Spleen (tissue), 11 donors: ENCODE measurements around the gene RBBP8NL. TPM values are rescaled to one million over a fixed set of nuclear protein-coding genes. Genes with fewer than 3 reads are reported as not detected.
"Not testable (repeated sequence)": the region's sequence is repeated elsewhere in the genome, so short reads cannot be mapped to it uniquely, and the experiment has no call there.

Experiments
- DNase-seq: peaks from one replicate; pipeline ENCODE4 v3.0.0-alpha.2; 2020
- H3K27ac ChIP-seq, 8 donors: fragments of 200-600 bp; sonication (generic) in 7 of 8; 1 replicate in 4 of 8; 2 replicates in 4 of 8; pipeline versions ENCODE4 v1.5.0 to v1.8.0; 2016 to 2021; ENCODE audit warnings: inconsistent platforms in 4 of 8, mild to moderate bottlenecking in 4 of 8, moderate library complexity in 1 of 8
- H3K27me3 ChIP-seq, 7 donors: fragments of 200-600 bp; sonication (generic) in 6 of 7; replicated peaks in 1 of 7; 1 replicate in 4 of 7; 2 replicates in 3 of 7; pipeline versions ENCODE4 v1.5.0 to v1.8.0; 2016 to 2021; ENCODE audit warnings: inconsistent platforms in 3 of 7, mild to moderate bottlenecking in 1 of 7
- H3K36me3 ChIP-seq, 6 donors: fragments of 200-600 bp; sonication (generic) in 5 of 6; 1 replicate in 4 of 6; 2 replicates in 2 of 6; pipeline versions ENCODE4 v1.5.0 to v1.8.0; 2016 to 2021; ENCODE audit warnings: inconsistent platforms in 2 of 6
- H3K4me1 ChIP-seq, 6 donors: fragments of 200-600 bp; sonication (generic) in 5 of 6; 1 replicate in 3 of 6; 2 replicates in 3 of 6; pipeline versions ENCODE4 v1.5.0 to v1.8.0; 2016 to 2021; ENCODE audit warnings: inconsistent platforms in 3 of 6
- H3K4me3 ChIP-seq, 8 donors: fragments of 200-600 bp; sonication (generic) in 7 of 8; 1 replicate in 4 of 8; 2 replicates in 4 of 8; pipeline versions ENCODE4 v1.5.0 to v1.8.0; 2016 to 2021; ENCODE audit warnings: inconsistent platforms in 4 of 8, mild to moderate bottlenecking in 4 of 8, moderate library complexity in 2 of 8
- H3K9me3 ChIP-seq, 8 donors: fragments of 200-600 bp; sonication (generic) in 7 of 8; 1 replicate in 4 of 8; 2 replicates in 4 of 8; pipeline versions ENCODE4 v1.5.0 to v1.8.0; 2016 to 2021; ENCODE audit warnings: inconsistent platforms in 4 of 8
- POLR2A ChIP-seq, 3 donors: fragments of 450-650 bp; IDR thresholded peaks; one replicate each; pipeline ENCODE4 v1.5.1; 2017; ENCODE audit warnings: antibody characterized with exemption in 3 of 3, mild to moderate bottlenecking in 1 of 3
- POLR2AphosphoS5 ChIP-seq, 3 donors: sonication (generic); formaldehyde crosslinking; IDR thresholded peaks; one replicate each; pipeline ENCODE4 v1.5.1; 2017; ENCODE audit warnings: antibody characterized with exemption in 3 of 3
- WGBS, 5 donors: extraction: QIAGEN DNeasy Blood & Tissue Kit in 3 of 5; methylation state at CpG; one replicate each; pipeline versions ENCODE4 v1.1.5 to v1.1.7; 2013 to 2018; 5-methylcytosine and 5-hydroxymethylcytosine counted together
- intact Hi-C: fragments of 100-400 bp; cut with DNase I; formaldehyde crosslinking; loops from one replicate; pipeline ENCODE4 v1.15.0; 2023; ENCODE audit warnings: low total_unique reads
- polyA plus RNA-seq, 3 donors: library from polyadenylated mRNA; stranded (reverse); fragments of 200-250 nt; gene quantifications; one replicate each; pipeline ENCODE4 v1.2.1, GENCODE V29; 2013
- total RNA-seq, 7 donors: library from RNA; depleted of rRNA in 3 of 7; stranded (reverse); fragments of >200 nt in 3 of 7; fragmentation: NEBNext Ultra II Directional in 4 of 7; extraction: Animal tissue kit (Norgen Biotek cat#: 25700) in 4 of 7; gene quantifications; one replicate each; pipeline versions ENCODE4 v1.1.0 to v1.2.1, GENCODE V29; 2016 to 2021
- TF ChIP-seq, protein P1 (sequence below), 11 experiments: fragments of 200-600 bp in 7 of 11; fragments of 450-650 bp in 4 of 11; sonication (generic) in 4 of 11; IDR thresholded peaks in 8 of 11; conservative IDR thresholded peaks in 3 of 11; 1 replicate in 7 of 11; 2 replicates in 4 of 11; pipeline versions ENCODE4 v1.4.0 to v1.8.0; 2016 to 2021; ENCODE audit warnings: antibody characterized with exemption in 11 of 11, inconsistent platforms in 4 of 11, mild to moderate bottlenecking in 1 of 11
- donor health status: healthy with polysubstance abuse.
- donor health status: DM: no; HTN: no; CAD: no; lungs with moderate emphysema.
- donor health status: DM: no; HTN: no; CAD: no.
- donor health status: Bipolar disorder and iron deficiency.
- donor health status: healthy.
- donor health status: DM: no; HTN: no; CAD: no.
- donor health status: DM: yes; HTN: yes; CAD: no.

The RBBP8NL gene
- total and polyA plus RNA-seq, 10 donors: 0.03 TPM; not detected in 9

DNA sequence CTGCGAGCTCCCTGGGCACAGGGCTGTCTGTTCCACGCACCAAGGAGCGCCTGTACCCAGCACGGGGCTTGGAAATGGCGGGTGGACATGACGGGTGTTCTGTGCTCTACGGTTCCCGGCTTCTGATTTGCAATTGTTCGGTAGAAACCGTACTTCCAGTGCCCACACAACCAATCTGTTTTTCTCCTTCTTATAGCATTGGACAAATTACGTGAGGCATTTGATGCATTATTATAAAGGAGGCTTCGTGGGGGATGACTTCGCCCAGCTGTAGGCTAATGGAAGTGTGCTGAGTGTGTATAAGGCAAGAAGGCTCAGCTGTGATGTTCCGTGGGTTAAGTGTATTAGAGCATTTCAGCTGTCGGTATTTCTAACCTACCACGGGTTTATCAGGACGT, 50.3 kb downstream of the RBBP8NL start:
- intact Hi-C loops: no loop called here
- H3K27ac ChIP-seq: peak overlapping the region in 4 of 8 donors; percentile 49 to 72 (median 54)

DNA sequence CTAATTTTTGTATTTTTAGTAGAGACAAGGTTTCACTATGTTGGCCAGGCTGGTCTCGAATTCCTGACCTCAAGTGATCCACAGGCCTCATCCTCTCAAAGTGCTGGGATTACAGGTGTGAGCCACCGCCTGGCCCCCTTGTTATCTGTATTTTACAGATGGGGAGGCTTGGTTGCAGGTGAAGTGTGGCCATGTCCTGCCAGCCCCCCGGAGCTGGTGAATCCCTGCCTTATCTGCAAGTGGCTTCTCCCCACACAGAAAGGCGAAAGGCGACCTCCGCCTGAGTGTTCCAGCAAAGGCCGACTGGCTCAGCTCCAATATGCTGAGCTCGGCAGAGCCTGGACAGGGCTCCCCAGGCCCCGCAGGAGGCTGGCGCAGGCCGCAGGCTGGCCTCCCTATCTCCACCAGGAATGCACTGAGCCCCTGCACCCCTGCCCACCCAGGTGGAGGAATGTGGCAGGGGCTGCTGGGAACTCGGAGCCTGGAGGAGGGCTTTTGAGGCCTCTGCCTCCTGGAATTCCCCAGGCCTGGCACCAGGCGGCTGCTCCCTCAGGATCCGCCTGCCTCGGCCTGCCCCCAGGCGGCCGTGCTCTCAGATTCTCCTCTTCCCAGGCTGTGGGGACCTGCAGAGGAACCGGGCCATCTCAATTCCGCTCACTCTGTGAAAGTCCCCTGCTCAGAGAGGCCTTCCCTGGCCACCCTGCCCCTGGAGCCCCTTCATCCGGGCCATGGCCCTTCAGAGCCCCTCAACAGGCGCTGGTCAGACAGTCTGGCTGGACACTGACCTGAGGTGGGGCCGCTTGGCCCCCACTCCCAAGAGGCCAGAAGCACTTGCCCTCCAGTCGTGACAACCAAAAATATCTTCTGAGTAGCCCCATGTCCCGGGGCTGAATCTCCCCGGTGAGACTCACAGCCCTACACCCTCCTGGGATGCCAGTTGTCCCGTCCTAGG, 51.0 kb downstream of the RBBP8NL start:
- TF ChIP-seq POLR2A (IDR thresholded peaks at IDR 0.05): no peak
- TF ChIP-seq, protein P1, sequence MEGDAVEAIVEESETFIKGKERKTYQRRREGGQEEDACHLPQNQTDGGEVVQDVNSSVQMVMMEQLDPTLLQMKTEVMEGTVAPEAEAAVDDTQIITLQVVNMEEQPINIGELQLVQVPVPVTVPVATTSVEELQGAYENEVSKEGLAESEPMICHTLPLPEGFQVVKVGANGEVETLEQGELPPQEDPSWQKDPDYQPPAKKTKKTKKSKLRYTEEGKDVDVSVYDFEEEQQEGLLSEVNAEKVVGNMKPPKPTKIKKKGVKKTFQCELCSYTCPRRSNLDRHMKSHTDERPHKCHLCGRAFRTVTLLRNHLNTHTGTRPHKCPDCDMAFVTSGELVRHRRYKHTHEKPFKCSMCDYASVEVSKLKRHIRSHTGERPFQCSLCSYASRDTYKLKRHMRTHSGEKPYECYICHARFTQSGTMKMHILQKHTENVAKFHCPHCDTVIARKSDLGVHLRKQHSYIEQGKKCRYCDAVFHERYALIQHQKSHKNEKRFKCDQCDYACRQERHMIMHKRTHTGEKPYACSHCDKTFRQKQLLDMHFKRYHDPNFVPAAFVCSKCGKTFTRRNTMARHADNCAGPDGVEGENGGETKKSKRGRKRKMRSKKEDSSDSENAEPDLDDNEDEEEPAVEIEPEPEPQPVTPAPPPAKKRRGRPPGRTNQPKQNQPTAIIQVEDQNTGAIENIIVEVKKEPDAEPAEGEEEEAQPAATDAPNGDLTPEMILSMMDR (IDR thresholded peaks at IDR 0.05 in 8 of 11, conservative IDR thresholded peaks at IDR 0.05 in 3 of 11): peak in 9 of 11 experiments; percentile 24 to 66 (median 53)
- TF ChIP-seq POLR2AphosphoS5 (IDR thresholded peaks at IDR 0.05): peak in 2 of 3 donors; percentile 53 to 71
- H3K27me3 ChIP-seq: peaks cover 0 to 13% (median 0%) of the 10 kb centered on the region in 7 donors
- H3K27ac ChIP-seq: peak overlapping the region in 6 of 8 donors; percentile 39 to 72 (median 50)
- intact Hi-C loops: no loop called here
- no peak for DNase-seq
- H3K4me1 ChIP-seq: peaks cover 0 to 58% (median 18%) of the 10 kb centered on the region in 6 donors
- no peaks in the 10 kb centered on the region for H3K9me3 ChIP-seq
- H3K4me3 ChIP-seq: no peak overlapping the region
- WGBS, 5 donors: 59 to 80% (median 71%) methylated on average over 19 to 26 of the region's 26 CpGs
- no peaks in the 10 kb centered on the region for H3K36me3 ChIP-seq

More for the DNA sequence above, 50.3 kb downstream of the RBBP8NL start:
- no peak overlapping the region for H3K4me3 ChIP-seq
- no peaks in the 10 kb centered on the region for H3K9me3 ChIP-seq
- H3K36me3 ChIP-seq: peaks cover 0 to 2% (median 0%) of the 10 kb centered on the region in 6 donors
- DNase-seq: no peak
- 89 to 95% (median 91%) methylated on average over 16 to 17 of the region's 17 CpGs for WGBS, 5 donors
- H3K4me1 ChIP-seq: peaks cover 0 to 63% (median 20%) of the 10 kb centered on the region in 6 donors
- H3K27me3 ChIP-seq: peaks cover 0 to 7% (median 0%) of the 10 kb centered on the region in 7 donors
- TF ChIP-seq POLR2A (IDR thresholded peaks at IDR 0.05) (no peak), POLR2AphosphoS5 (IDR thresholded peaks at IDR 0.05) (no peak)
- TF ChIP-seq, protein P1 (IDR thresholded peaks at IDR 0.05 in 8 of 11, conservative IDR thresholded peaks at IDR 0.05 in 3 of 11): no peak

DNA sequence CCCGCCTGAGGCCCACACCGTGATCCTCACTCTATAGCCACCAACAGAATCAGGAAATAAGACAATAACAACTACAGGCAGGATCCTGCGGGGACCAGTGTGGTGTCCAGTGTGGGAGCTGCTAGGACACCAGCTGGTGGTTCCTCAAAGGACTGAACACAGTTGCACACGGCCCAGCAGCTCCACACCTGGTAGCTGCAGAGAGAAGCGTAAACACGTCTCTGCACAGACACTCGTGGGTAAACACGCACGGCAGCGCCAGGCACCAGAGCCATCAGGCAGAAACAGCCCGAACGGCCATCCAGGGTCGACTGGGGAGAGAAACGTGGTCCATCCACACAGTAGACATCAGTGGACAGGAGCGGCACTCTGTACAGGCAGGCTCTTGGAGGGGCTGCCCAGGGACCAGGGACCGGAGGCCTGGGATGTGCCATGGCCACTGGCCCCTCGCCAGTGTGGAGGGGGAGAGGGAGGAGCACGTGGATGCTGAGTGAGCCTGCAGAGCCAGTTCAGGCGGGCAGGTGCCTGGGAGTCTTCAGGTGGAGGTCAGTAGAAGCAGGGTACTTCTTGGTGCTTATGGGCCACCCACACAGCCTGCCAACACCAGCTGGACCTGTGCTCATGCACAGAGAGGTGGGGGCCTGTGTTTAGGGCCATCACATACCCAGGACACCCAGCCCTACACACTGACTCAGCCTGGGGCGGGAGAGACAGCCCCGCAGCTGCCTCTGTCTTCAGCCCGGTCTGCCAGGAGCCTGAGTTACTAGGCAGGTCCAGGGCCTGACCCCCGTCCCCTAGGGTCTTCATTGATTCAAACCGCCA, 52.8 kb downstream of the RBBP8NL start:
- peaks cover 0 to 32% (median 0%) of the 10 kb centered on the region in 7 donors for H3K27me3 ChIP-seq
- WGBS, 5 donors: 61 to 68% (median 62%) methylated on average over 10 to 24 of the region's 24 CpGs
- intact Hi-C loops: no loop called here
- H3K4me3 ChIP-seq: no peak overlapping the region
- H3K4me1 ChIP-seq: peaks cover 0 to 48% (median 13%) of the 10 kb centered on the region in 6 donors
- H3K27ac ChIP-seq: peak overlapping the region in 1 of 8 donors; percentile 24
- DNase-seq: no peak
- H3K9me3 ChIP-seq: no peaks in the 10 kb centered on the region
- no peaks in the 10 kb centered on the region for H3K36me3 ChIP-seq
- TF ChIP-seq, protein P1 (IDR thresholded peaks at IDR 0.05 in 8 of 11, conservative IDR thresholded peaks at IDR 0.05 in 3 of 11): no peak
- TF ChIP-seq POLR2AphosphoS5 (IDR thresholded peaks at IDR 0.05) (no peak), POLR2A (IDR thresholded peaks at IDR 0.05) (no peak)

DNA sequence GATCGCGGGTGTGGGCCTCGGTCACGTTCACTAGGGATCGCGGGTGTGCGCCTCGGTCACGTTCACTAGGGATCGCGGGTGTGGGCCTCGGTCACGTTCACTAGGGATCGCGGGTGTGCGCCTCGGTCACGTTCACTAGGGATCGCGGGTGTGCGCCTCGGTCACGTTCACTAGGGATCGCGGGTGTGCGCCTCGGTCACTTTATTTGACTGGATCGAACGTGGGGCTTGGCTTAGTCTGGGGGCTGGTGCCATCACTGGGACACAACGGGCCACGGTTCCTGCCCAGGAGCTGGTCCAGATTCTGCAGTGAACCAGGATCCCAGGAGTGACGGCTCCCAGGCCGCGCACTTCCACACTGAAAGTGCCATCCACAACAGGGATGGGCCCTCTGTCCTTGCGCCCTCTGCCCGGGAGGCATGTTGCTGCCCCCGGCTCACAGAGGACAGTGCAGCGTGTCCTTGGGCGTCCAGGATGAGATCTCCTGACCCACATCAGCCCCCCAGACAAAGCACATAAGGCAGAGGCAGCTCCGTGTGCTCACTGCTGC, 53.6 kb downstream of the RBBP8NL start:
- H3K4me3 ChIP-seq, H3K36me3 ChIP-seq, H3K9me3 ChIP-seq, H3K27ac ChIP-seq, intact Hi-C loops, DNase-seq: not testable (repeated sequence)
- Histone ChIP-seq H3K27me3 (peaks cover 0 to 40% (median 6%) of the 10 kb centered on the region in 7 donors), H3K4me1 (peaks cover 0 to 48% (median 22%) of the 10 kb centered on the region in 6 donors)
- 86 to 92% (median 87%) methylated on average over 25 to 29 of the region's 40 CpGs for WGBS, 5 donors
